Liver (tissue), 9 donors: ENCODE results near the gene DNAAF1. TPM values are rescaled to one million over a fixed set of nuclear protein-coding genes. Genes with fewer than 3 reads are reported as not detected.

Source experiments
- DNase-seq: peaks from one replicate; pipeline ENCODE4 v3.0.0-alpha.2; 2017; ENCODE audit warnings: low spot score
- H3K27ac ChIP-seq, 2 donors: one replicate each; pipeline ENCODE4 v1.7.0; 2013; ENCODE audit warnings: inconsistent platforms in 2 of 2, low read length in 2 of 2, control low read depth in 1 of 2, low read depth in 1 of 2, mild to moderate bottlenecking in 1 of 2
- H3K27me3 ChIP-seq, 4 donors: one replicate each; pipeline versions ENCODE4 v1.6.1 to v1.7.0; 2013; ENCODE audit warnings: low read length in 3 of 4, inconsistent platforms in 1 of 4, mild to moderate bottlenecking in 1 of 4, moderate library complexity in 1 of 4; ENCODE audit not compliant: control insufficient read depth in 4 of 4, insufficient read depth in 4 of 4
- H3K36me3 ChIP-seq, 4 donors: one replicate each; pipeline versions ENCODE4 v1.6.1 to v1.7.0; 2013; ENCODE audit warnings: low read length in 3 of 4, mild to moderate bottlenecking in 3 of 4, low read depth in 1 of 4, moderate library complexity in 1 of 4; ENCODE audit not compliant: control insufficient read depth in 4 of 4, insufficient read depth in 3 of 4
- H3K4me1 ChIP-seq, 4 donors: one replicate each; pipeline versions ENCODE4 v1.6.1 to v1.7.0; 2013; ENCODE audit warnings: low read length in 3 of 4, mild to moderate bottlenecking in 3 of 4, moderate library complexity in 1 of 4; ENCODE audit not compliant: control insufficient read depth in 4 of 4, insufficient read depth in 4 of 4
- H3K4me3 ChIP-seq, 3 donors: one replicate each; pipeline versions ENCODE4 v1.6.1 to v1.7.0; 2013; ENCODE audit warnings: low read length in 3 of 3, control low read depth in 1 of 3, low read depth in 1 of 3, mild to moderate bottlenecking in 1 of 3
- H3K9ac ChIP-seq, 2 donors: one replicate each; pipeline ENCODE4 v1.7.0; 2013; ENCODE audit warnings: low read length in 2 of 2, mild to moderate bottlenecking in 2 of 2, moderate library complexity in 2 of 2, control low read depth in 1 of 2, low read depth in 1 of 2
- H3K9me3 ChIP-seq, 4 donors: one replicate each; pipeline versions ENCODE4 v1.6.1 to v1.7.0; 2013; ENCODE audit warnings: low read length in 3 of 4; ENCODE audit not compliant: control insufficient read depth in 4 of 4
- ATF3 ChIP-seq: IDR thresholded peaks from 2 replicates; pipeline ENCODE4 v1.6.1; 2016; ENCODE audit warnings: antibody characterized with exemption
- CTCF ChIP-seq: fragments of 150-350 bp; IDR thresholded peaks from 2 replicates; pipeline ENCODE4 v1.5.1; 2017; ENCODE audit warnings: improper control_type of control experiment, low read depth, low read length; ENCODE audit not compliant: missing input control
- EGR1 ChIP-seq, 2 donors: IDR thresholded peaks; 2 replicates each; pipeline ENCODE4 v1.6.1; 2016 to 2018; ENCODE audit warnings: antibody characterized with exemption in 2 of 2, low read depth in 2 of 2
- FOXA1 ChIP-seq: IDR thresholded peaks from 2 replicates; pipeline ENCODE4 v1.6.1; 2016; ENCODE audit warnings: antibody characterized with exemption
- FOXA2 ChIP-seq: IDR thresholded peaks from 2 replicates; pipeline ENCODE4 v1.6.1; 2016; ENCODE audit warnings: antibody characterized with exemption
- GABPA ChIP-seq, 2 donors: IDR thresholded peaks in 1 of 2; conservative IDR thresholded peaks in 1 of 2; 2 replicates each; pipeline ENCODE4 v1.6.1; 2016; ENCODE audit warnings: antibody characterized with exemption in 2 of 2, mild to moderate bottlenecking in 1 of 2, moderate library complexity in 1 of 2
- HNF4A ChIP-seq, 2 donors: conservative IDR thresholded peaks; 2 replicates each; pipeline ENCODE4 v1.6.1; 2016; ENCODE audit warnings: antibody characterized with exemption in 2 of 2, mild to moderate bottlenecking in 2 of 2
- HNF4G ChIP-seq: IDR thresholded peaks from 2 replicates; pipeline ENCODE4 v1.6.1; 2016; ENCODE audit warnings: antibody characterized with exemption
- MAX ChIP-seq: IDR thresholded peaks from 2 replicates; pipeline ENCODE4 v1.6.1; 2016; ENCODE audit warnings: antibody characterized with exemption
- NR2F2 ChIP-seq: IDR thresholded peaks from 2 replicates; pipeline ENCODE4 v1.6.1; 2016; ENCODE audit warnings: antibody characterized with exemption
- RAD21 ChIP-seq, 2 donors: IDR thresholded peaks; 2 replicates each; pipeline ENCODE4 v1.6.1; 2016; ENCODE audit warnings: antibody characterized with exemption in 2 of 2, mild to moderate bottlenecking in 2 of 2
- RXRA ChIP-seq, 2 donors: IDR thresholded peaks; 2 replicates each; pipeline ENCODE4 v1.6.1; 2017 to 2018; ENCODE audit warnings: antibody characterized with exemption in 2 of 2, mild to moderate bottlenecking in 1 of 2
- SP1 ChIP-seq: IDR thresholded peaks from 2 replicates; pipeline ENCODE4 v1.6.1; 2018; ENCODE audit warnings: antibody characterized with exemption, mild to moderate bottlenecking
- TAF1 ChIP-seq: conservative IDR thresholded peaks from 2 replicates; pipeline ENCODE4 v1.6.1; 2016; ENCODE audit warnings: antibody characterized with exemption, mild to moderate bottlenecking
- YY1 ChIP-seq: IDR thresholded peaks from 2 replicates; pipeline ENCODE4 v1.6.1; 2016; ENCODE audit warnings: antibody characterized with exemption, mild to moderate bottlenecking
- ZBTB33 ChIP-seq: IDR thresholded peaks from 2 replicates; pipeline ENCODE4 v1.6.1; 2016; ENCODE audit warnings: antibody characterized with exemption
- WGBS: extraction: QIAGEN DNeasy Blood & Tissue Kit; methylation state at CpG from one replicate; pipeline ENCODE4 v1.1.7; 2013; 5-methylcytosine and 5-hydroxymethylcytosine counted together
- polyA plus RNA-seq, 2 donors: library from polyadenylated mRNA; stranded (reverse) in 1 of 2; unstranded in 1 of 2; fragments of 200-250 nt in 1 of 2; fragments of >200 nt in 1 of 2; fragmentation: Nextera tagmentation in 1 of 2; extraction: Ambion mirVana in 1 of 2; gene quantifications; one replicate each; pipeline versions ENCODE4 v1.2.1 to v1.2.3, GENCODE V29; 2013 to 2015
- total RNA-seq, 2 donors: library from RNA; depleted of rRNA; stranded (reverse); fragments of >200 nt; gene quantifications; one replicate each; pipeline ENCODE4 v1.2.3, GENCODE V29; 2014
- donor health status: healthy.
- donor health status: healthy.
- donor health status: healthy.
- donor health status: healthy.
- donor health status: healthy.

DNAAF1 gene
- total and polyA plus RNA-seq, 4 donors: under 0.01 to 0.08 (median 0.06) TPM; not detected in 1

- no peak for DNase-seq
- H3K9me3 ChIP-seq: no peaks in the 10 kb centered on the region
- H3K9ac ChIP-seq: no peak overlapping the region
- H3K4me3 ChIP-seq: no peak overlapping the region
- peaks cover 0 to 2% (median 0%) of the 10 kb centered on the region in 4 donors for H3K27me3 ChIP-seq
- no peaks in the 10 kb centered on the region for H3K4me1 ChIP-seq
- 91% methylated on average over 1 of the region's 1 CpG for WGBS
- no peaks in the 10 kb centered on the region for H3K36me3 ChIP-seq
- H3K27ac ChIP-seq: no peak overlapping the region
- TF ChIP-seq ZBTB33 (no peak), MAX (no peak), SP1 (no peak), FOXA2 (no peak), FOXA1 (no peak), CTCF (no peak), HNF4G (no peak), HNF4A (conservative IDR thresholded peaks at IDR 0.05) (no peak), RAD21 (IDR thresholded peaks at IDR 0.05) (no peak), GABPA (IDR thresholded peaks at IDR 0.05 in 1 of 2, conservative IDR thresholded peaks at IDR 0.05 in 1 of 2) (no peak), TAF1 (no peak), YY1 (no peak), ATF3 (no peak), RXRA (IDR thresholded peaks at IDR 0.05) (no peak)
Measured at GRCh38 chr16:84220851-84221250, 75.7 kb downstream of the DNAAF1 start.

- DNase-seq: no peak
- no peak overlapping the region for H3K27ac ChIP-seq
Measured at GRCh38 chr16:84223456-84223855, 78.3 kb downstream of the DNAAF1 start.

More at GRCh38 chr16:84223456-84223855, 78.3 kb downstream of the DNAAF1 start:
- H3K9me3 ChIP-seq: no peaks in the 10 kb centered on the region
- H3K36me3 ChIP-seq: no peaks in the 10 kb centered on the region
- no peaks in the 10 kb centered on the region for H3K4me1 ChIP-seq
- H3K27me3 ChIP-seq: no peaks in the 10 kb centered on the region
- no peak overlapping the region for H3K9ac ChIP-seq
- H3K4me3 ChIP-seq: no peak overlapping the region
- 85% methylated on average over 4 of the region's 4 CpGs for WGBS
- no peak for TF ChIP-seq ZBTB33
- no peak for TF ChIP-seq RAD21 (IDR thresholded peaks at IDR 0.05)
- TF ChIP-seq EGR1 (IDR thresholded peaks at IDR 0.05; ENCODE audit: low read depth in 2 of 2): no peak
- TF ChIP-seq TAF1: no peak
- TF ChIP-seq MAX: no peak
- TF ChIP-seq NR2F2: no peak
